Testis (tissue), 3 donors: ENCODE measurements around the gene TMEM203. TPM values are rescaled to one million over a fixed set of nuclear protein-coding genes. Genes with fewer than 3 reads are reported as not detected.

Experiments used
- DNase-seq: peaks from one replicate; pipeline ENCODE4 v3.0.0-alpha.2; 2019
- H3K27ac ChIP-seq, 2 donors: fragments of 200-600 bp; sonication (generic); one replicate each; pipeline ENCODE4 v1.5.1; 2019
- H3K27me3 ChIP-seq: fragments of 200-600 bp; sonication (generic); one replicate; pipeline ENCODE4 v1.5.1; 2019
- H3K36me3 ChIP-seq: fragments of 200-600 bp; sonication (generic); one replicate; pipeline ENCODE4 v1.5.1; 2017; ENCODE audit warnings: low read depth; ENCODE audit errors: missing control alignments
- H3K4me1 ChIP-seq: fragments of 200-600 bp; sonication (generic); one replicate; pipeline ENCODE4 v1.5.1; 2019
- H3K4me3 ChIP-seq, 2 donors: fragments of 200-600 bp; sonication (generic); one replicate each; pipeline ENCODE4 v1.5.1; 2017 to 2019
- H3K9me3 ChIP-seq: fragments of 200-600 bp; sonication (generic); one replicate; pipeline ENCODE4 v1.5.1; 2017
- POLR2A ChIP-seq: fragments of 450-650 bp; IDR thresholded peaks from one replicate; pipeline ENCODE4 v1.6.1; 2017; ENCODE audit warnings: antibody characterized with exemption, mild to moderate bottlenecking, moderate library complexity
- WGBS, 2 donors: methylation state at CpG; one replicate each; pipeline ENCODE4 v1.1.5; 2018; 5-methylcytosine and 5-hydroxymethylcytosine counted together
- intact Hi-C: fragments of 100-400 bp; cut with DNase I; formaldehyde crosslinking; loops from one replicate; pipeline ENCODE4 v1.15.1; 2023; ENCODE audit warnings: low total_unique reads
- polyA plus RNA-seq: library from polyadenylated mRNA; stranded (reverse); fragments of 350-450 nt; fragmentation: Illumina TruSeq; extraction: RNeasy Lipid Tissue Mini Kit (QIAGEN cat#74804); gene quantifications from one replicate; pipeline ENCODE4 v1.2.3, GENCODE V29; 2014; ENCODE audit warnings: low read depth, low replicate concordance; ENCODE audit not compliant: insufficient read depth
- total RNA-seq, 2 donors: library from RNA; depleted of rRNA; stranded (reverse); fragments of >200 nt; gene quantifications; one replicate each; pipeline ENCODE4 v1.2.3, GENCODE V29; 2016
- TF ChIP-seq, protein P1 (sequence below), 3 experiments: fragments of 450-650 bp in 2 of 3; fragments of 200-600 bp in 1 of 3; sonication (generic) in 1 of 3; IDR thresholded peaks; one replicate each; pipeline ENCODE4 v1.5.1; 2016 to 2019; ENCODE audit warnings: antibody characterized with exemption in 3 of 3, mild to moderate bottlenecking in 2 of 3, moderate library complexity in 1 of 3

TMEM203 gene
- total and polyA plus RNA-seq, 3 donors from 2014 or later: 36.3 to 51.2 (median 48.0) TPM

DNA sequence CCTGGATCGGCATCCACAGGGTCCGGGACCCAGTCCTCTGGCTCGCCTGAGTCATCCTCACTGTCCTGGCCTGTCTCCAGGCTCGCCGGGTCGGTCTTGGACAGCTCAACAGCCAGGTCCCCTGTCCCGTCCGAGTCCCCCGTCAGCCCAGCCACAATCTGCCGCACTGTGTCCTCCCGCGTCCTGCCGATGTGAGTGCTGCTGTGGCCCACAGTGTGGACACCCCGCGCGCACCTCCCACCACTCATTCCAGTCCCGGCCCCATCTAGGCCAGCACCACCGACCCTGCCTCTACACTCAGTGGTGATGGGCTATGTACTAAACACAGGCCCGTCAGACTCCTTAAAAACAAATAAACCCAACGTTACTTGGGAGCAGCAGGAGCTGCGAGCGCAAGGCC, 23.8 kb downstream of the TMEM203 start:
- no peaks in the 10 kb centered on the region for H3K9me3 ChIP-seq
- no peak overlapping the region for H3K4me3 ChIP-seq
- H3K27me3 ChIP-seq: no peaks in the 10 kb centered on the region
- no peaks in the 10 kb centered on the region for H3K36me3 ChIP-seq
- 94 to 95% methylated on average over 15 to 22 of the region's 22 CpGs for WGBS, 2 donors
- no peak overlapping the region for H3K27ac ChIP-seq
- peaks cover 5% of the 10 kb centered on the region for H3K4me1 ChIP-seq
- intact Hi-C loops: no loop called here
- TF ChIP-seq POLR2A: no peak
- TF ChIP-seq, protein P1, sequence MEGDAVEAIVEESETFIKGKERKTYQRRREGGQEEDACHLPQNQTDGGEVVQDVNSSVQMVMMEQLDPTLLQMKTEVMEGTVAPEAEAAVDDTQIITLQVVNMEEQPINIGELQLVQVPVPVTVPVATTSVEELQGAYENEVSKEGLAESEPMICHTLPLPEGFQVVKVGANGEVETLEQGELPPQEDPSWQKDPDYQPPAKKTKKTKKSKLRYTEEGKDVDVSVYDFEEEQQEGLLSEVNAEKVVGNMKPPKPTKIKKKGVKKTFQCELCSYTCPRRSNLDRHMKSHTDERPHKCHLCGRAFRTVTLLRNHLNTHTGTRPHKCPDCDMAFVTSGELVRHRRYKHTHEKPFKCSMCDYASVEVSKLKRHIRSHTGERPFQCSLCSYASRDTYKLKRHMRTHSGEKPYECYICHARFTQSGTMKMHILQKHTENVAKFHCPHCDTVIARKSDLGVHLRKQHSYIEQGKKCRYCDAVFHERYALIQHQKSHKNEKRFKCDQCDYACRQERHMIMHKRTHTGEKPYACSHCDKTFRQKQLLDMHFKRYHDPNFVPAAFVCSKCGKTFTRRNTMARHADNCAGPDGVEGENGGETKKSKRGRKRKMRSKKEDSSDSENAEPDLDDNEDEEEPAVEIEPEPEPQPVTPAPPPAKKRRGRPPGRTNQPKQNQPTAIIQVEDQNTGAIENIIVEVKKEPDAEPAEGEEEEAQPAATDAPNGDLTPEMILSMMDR (IDR thresholded peaks at IDR 0.05): no peak
- DNase-seq: no peak

DNA sequence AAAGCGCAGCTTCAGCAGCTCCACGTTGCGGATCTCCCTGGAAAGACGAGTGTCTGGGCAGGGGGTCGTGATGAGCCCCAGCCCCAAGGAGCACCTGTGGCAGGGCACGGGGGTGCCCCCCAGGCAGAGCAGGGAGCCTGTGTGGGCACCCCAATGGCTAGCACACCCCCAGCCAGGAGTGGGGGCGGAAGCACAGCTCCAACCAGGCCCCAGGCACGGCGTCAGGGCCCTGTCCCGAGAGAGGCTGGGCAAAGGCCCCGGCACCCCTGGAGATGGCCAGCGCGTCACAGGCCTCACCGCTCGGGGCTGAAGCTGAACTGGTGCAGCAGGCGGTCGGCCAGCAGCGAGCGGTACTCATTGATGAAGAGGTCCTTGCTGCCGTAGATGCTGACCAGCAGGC, 25.0 kb downstream of the TMEM203 start:
- no peaks in the 10 kb centered on the region for H3K27me3 ChIP-seq
- no peak for DNase-seq
- 95% methylated on average over 4 to 20 of the region's 20 CpGs for WGBS, 2 donors
- intact Hi-C loops: no loop called here
- H3K4me3 ChIP-seq: no peak overlapping the region
- no peak overlapping the region for H3K27ac ChIP-seq
- TF ChIP-seq, protein P1 (IDR thresholded peaks at IDR 0.05): no peak
- no peak for TF ChIP-seq POLR2A
- H3K4me1 ChIP-seq: no peaks in the 10 kb centered on the region
- H3K36me3 ChIP-seq: no peaks in the 10 kb centered on the region
- H3K9me3 ChIP-seq: no peaks in the 10 kb centered on the region

DNA sequence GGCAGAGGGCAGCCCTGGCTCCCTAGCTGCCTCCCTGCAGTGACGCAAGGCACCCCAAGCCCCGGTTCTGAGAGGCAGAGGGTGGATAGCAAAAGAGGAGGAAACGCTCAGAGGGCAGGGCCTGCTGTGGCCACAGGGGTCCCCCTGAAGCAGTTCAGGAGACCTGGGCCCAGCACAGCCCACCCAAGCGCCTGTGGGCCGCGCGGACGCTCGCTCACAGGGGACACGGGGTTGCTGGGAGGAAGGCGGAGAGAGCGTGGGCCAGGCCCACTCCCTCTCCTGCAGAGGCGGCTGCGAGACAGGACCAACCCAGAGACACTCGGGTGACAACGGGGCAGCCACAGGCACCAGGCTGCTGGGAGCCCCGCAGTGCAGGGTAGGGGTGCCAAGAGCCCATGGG, 25.7 kb downstream of the TMEM203 start:
- no peaks in the 10 kb centered on the region for H3K36me3 ChIP-seq
- intact Hi-C loops: no loop called here
- no peaks in the 10 kb centered on the region for H3K4me1 ChIP-seq
- no peak for DNase-seq
- WGBS, 2 donors: 90 to 97% methylated on average over 10 to 17 of the region's 17 CpGs
- no peaks in the 10 kb centered on the region for H3K9me3 ChIP-seq
- H3K27me3 ChIP-seq: no peaks in the 10 kb centered on the region
- TF ChIP-seq, protein P1 (IDR thresholded peaks at IDR 0.05): no peak
- no peak for TF ChIP-seq POLR2A
- H3K27ac ChIP-seq: no peak overlapping the region
- H3K4me3 ChIP-seq: no peak overlapping the region

DNA sequence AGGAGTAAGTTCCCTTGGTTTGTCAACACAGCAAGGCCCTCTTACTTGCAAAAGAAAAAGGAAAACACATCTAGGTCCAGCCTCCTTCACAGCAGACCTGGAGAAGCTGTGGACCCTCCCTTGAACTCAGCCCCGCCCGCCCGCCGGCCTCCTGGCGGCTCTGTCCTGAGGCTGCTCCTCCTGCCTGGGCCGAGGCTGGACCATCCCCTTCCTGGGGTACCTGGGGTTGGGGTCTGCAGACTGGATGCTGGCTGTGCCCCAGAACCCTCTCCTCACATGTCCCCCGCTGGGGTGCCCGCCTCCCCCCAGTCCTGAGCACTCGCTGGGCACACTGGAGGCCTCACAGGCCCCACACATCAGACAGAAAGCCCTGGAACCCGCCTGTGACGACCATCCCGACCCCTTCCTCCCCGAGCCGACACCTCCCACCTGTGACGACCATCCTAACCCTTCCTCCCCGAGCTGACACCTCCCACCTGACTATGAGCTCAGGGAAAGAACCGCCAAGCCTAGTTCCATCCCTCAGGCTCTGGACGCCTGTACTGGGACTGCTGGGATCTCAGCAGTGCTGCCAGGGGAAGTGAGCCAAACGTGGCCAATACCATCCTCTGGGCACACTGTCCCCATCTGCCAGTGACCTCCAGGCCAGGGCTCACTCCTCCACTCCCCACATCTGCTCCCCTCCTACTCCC, 26.4 kb downstream of the TMEM203 start:
- Histone ChIP-seq H3K4me1 (no peaks in the 10 kb centered on the region), H3K27me3 (no peaks in the 10 kb centered on the region), H3K9me3 (no peaks in the 10 kb centered on the region), H3K27ac (no peak overlapping the region), H3K36me3 (no peaks in the 10 kb centered on the region), H3K4me3 (no peak overlapping the region)
- intact Hi-C loops: no loop called here
- WGBS, 2 donors: 91 to 93% methylated on average over 18 to 19 of the region's 19 CpGs
- DNase-seq: no peak
- TF ChIP-seq, protein P1 (IDR thresholded peaks at IDR 0.05): no peak
- TF ChIP-seq POLR2A: no peak
